IPS-18c (cell line): ENCODE measurements around the gene SCARF2.

Experiments
- H3K4me3 ChIP-seq: 2 replicates; pipeline ENCODE4 v1.7.0; 2013; ENCODE audit warnings: low read depth, mild to moderate bottlenecking, low read length, moderate library complexity; ENCODE audit not compliant: insufficient read depth
- H3K9me3 ChIP-seq: one replicate; pipeline ENCODE4 v1.6.1; 2013; ENCODE audit warnings: mild to moderate bottlenecking, low read length, moderate library complexity; ENCODE audit not compliant: control insufficient read depth, insufficient read depth

Gene SCARF2

GRCh38 chr22:20407829-20408228 is 29.8 kb downstream of the SCARF2 start:
- Histone ChIP-seq H3K9me3 (no peaks in the 10 kb centered on the region), H3K4me3 (no peak overlapping the region)

GRCh38 chr22:20406686-20407408 is 30.8 kb downstream of the SCARF2 start:
- H3K4me3 ChIP-seq: no peak overlapping the region
- H3K9me3 ChIP-seq: no peaks in the 10 kb centered on the region

GRCh38 chr22:20405931-20406685 is 31.5 kb downstream of the SCARF2 start:
- no peak overlapping the region for H3K4me3 ChIP-seq

GRCh38 chr22:20405291-20405930 is 32.2 kb downstream of the SCARF2 start:
- Histone ChIP-seq H3K4me3 (no peak overlapping the region), H3K9me3 (no peaks in the 10 kb centered on the region)

More at GRCh38 chr22:20405931-20406685, 31.5 kb downstream of the SCARF2 start:
- H3K9me3 ChIP-seq: no peaks in the 10 kb centered on the region

GRCh38 chr22:20404881-20405280 is 32.7 kb downstream of the SCARF2 start:
- H3K4me3 ChIP-seq: no peak overlapping the region
- no peaks in the 10 kb centered on the region for H3K9me3 ChIP-seq

- no peak overlapping the region for H3K4me3 ChIP-seq
- no peaks in the 10 kb centered on the region for H3K9me3 ChIP-seq
Observed at GRCh38 chr22:20403779-20404140, 33.9 kb downstream of the SCARF2 start.

GRCh38 chr22:20402960-20403778 is 34.5 kb downstream of the SCARF2 start:
- Histone ChIP-seq H3K9me3 (no peaks in the 10 kb centered on the region), H3K4me3 (no peak overlapping the region)

- H3K9me3 ChIP-seq: no peaks in the 10 kb centered on the region
- H3K4me3 ChIP-seq: no peak overlapping the region
Observed at GRCh38 chr22:20401376-20402014, 36.1 kb downstream of the SCARF2 start.

GRCh38 chr22:20400606-20401375 is 36.8 kb downstream of the SCARF2 start:
- no peak overlapping the region for H3K4me3 ChIP-seq

GRCh38 chr22:20399866-20400605 is 37.6 kb downstream of the SCARF2 start:
- no peak overlapping the region for H3K4me3 ChIP-seq
- H3K9me3 ChIP-seq: no peaks in the 10 kb centered on the region

More at GRCh38 chr22:20400606-20401375, 36.8 kb downstream of the SCARF2 start:
- H3K9me3 ChIP-seq: no peaks in the 10 kb centered on the region

GRCh38 chr22:20398420-20398819 is 39.2 kb downstream of the SCARF2 start:
- Histone ChIP-seq H3K4me3 (no peak overlapping the region), H3K9me3 (no peaks in the 10 kb centered on the region)

GRCh38 chr22:20397498-20397897 is 40.1 kb downstream of the SCARF2 start:
- Histone ChIP-seq H3K9me3 (no peaks in the 10 kb centered on the region), H3K4me3 (no peak overlapping the region)

- no peak overlapping the region for H3K4me3 ChIP-seq
Observed at GRCh38 chr22:20396639-20397038, 41.0 kb downstream of the SCARF2 start.

GRCh38 chr22:20395907-20396287 is 41.7 kb downstream of the SCARF2 start:
- H3K9me3 ChIP-seq: no peaks in the 10 kb centered on the region
- no peak overlapping the region for H3K4me3 ChIP-seq

More at GRCh38 chr22:20396639-20397038, 41.0 kb downstream of the SCARF2 start:
- no peaks in the 10 kb centered on the region for H3K9me3 ChIP-seq

- H3K4me3 ChIP-seq: peak overlapping the region; percentile 97
- no peaks in the 10 kb centered on the region for H3K9me3 ChIP-seq
Observed at GRCh38 chr22:20395181-20395906, 42.3 kb downstream of the SCARF2 start.
